Activated naive CD8-positive, alpha-beta T cell treated with anti-CD3 and anti-CD28 coated beads, Interleukin-2, amount 10 ng/mL, durations not matched to agents 7 days and 5 days (primary cell): ENCODE results near the gene CYLD. TPM values are rescaled to one million over a fixed set of nuclear protein-coding genes. Genes with fewer than 3 reads are reported as not detected.

ENCODE experiments used
- ATAC-seq: fragments of 150-1000 bp; cut with Tn5 transposase; one replicate; pipeline ENCODE4 v1.10.0; 2021; ENCODE audit warnings: low read depth, moderate library complexity
- POLR2A ChIA-PET: fragments of 350-600 bp; sonication (Branson Sonifier 250); formaldehyde crosslinking; loops from one replicate; lab custom pipeline; 2021; ENCODE audit warnings: antibody characterized with exemption; lab: Charles Lee
- DNase-seq: peaks from one replicate; pipeline ENCODE4 v3.0.0; 2021
- H3K27ac Mint-ChIP-seq: one replicate; pipeline ENCODE4 v1.8.0; 2022; ENCODE audit warnings: mild to moderate bottlenecking, mixed read lengths
- H3K27me3 Mint-ChIP-seq: one replicate; pipeline ENCODE4 v1.8.0; 2022; ENCODE audit warnings: mild to moderate bottlenecking, moderate library complexity, mixed read lengths
- H3K36me3 Mint-ChIP-seq: one replicate; pipeline ENCODE4 v1.8.0; 2021; ENCODE audit warnings: mild to moderate bottlenecking, mixed read lengths
- H3K4me1 Mint-ChIP-seq: one replicate; pipeline ENCODE4 v1.8.0; 2021; ENCODE audit warnings: mixed read lengths
- H3K4me3 Mint-ChIP-seq: one replicate; pipeline ENCODE4 v1.8.0; 2022; ENCODE audit warnings: mild to moderate bottlenecking, moderate library complexity, mixed read lengths
- H3K9me3 Mint-ChIP-seq: one replicate; pipeline ENCODE4 v1.8.0; 2021; ENCODE audit warnings: mixed read lengths
- total RNA-seq, 2 experiments: library from RNA; stranded (reverse); gene quantifications; one replicate each; pipeline ENCODE4 v1.2.3, GENCODE V29; 2021

Gene CYLD
- total RNA-seq, 2 experiments from 2014 or later = 166 to 172 TPM

DNA sequence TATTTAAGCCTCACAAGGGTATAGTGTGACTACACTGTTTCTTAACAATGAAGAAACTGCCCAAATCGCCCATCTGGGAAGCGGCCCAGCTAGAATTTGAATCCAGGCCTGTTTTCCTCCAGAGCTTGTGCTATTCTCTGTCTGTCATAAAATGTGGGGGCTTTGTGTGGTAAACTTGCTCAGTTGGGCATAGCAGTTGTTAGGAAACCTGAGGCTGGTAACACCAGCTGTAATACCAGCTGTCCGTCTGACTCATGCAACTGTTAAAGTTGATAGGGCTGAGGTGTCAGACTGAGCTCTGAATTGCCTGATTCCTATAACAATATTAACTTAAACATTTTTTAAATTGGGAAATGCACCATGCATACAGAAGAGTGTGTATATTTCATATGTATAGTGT, 39.2 kb upstream of the CYLD start:
- ATAC-seq = no peak
- Mint-ChIP-seq H3K4me3 (no peak overlapping the region), H3K9me3 (peaks cover 18% of the 10 kb centered on the region), H3K27ac (no peak overlapping the region), H3K27me3 (no peaks in the 10 kb centered on the region), H3K36me3 (peaks cover 31% of the 10 kb centered on the region), H3K4me1 (peaks cover 12% of the 10 kb centered on the region)
- no peak for DNase-seq
- POLR2A ChIA-PET = interaction anchor here (1.0 to 1.5 kb wide), 2 partner anchors 19 to 39 kb away, joined by 3 read pairs; partner anchors contain the start of gene CYLD

DNA sequence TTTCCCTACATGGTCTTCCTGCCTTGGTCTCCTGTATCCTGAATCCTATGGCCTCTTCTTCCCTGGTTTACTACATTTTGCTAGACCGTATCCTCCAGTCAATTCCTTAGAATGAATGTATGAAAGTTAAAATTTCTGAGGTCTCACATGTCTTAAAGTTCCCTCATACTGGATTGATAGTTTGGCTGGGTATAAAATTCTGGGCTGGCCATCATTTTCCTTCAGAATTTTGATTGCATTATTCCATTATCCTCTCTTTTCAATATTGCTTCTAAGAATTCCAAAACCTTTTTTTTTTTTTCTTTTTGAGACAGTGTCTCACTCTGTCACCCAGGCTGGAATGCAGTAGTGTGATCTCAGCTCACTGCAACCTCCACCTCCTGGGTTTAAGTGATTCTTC, 37.6 kb upstream of the CYLD start:
- DNase-seq = no peak
- POLR2A ChIA-PET = interaction anchor here (0.7 kb wide), 1 partner anchor 42 kb away, joined by 4 read pairs; no protein-coding TSS in a partner anchor
- Mint-ChIP-seq H3K36me3 (peaks cover 31% of the 10 kb centered on the region), H3K27ac (no peak overlapping the region), H3K27me3 (no peaks in the 10 kb centered on the region), H3K4me1 (peaks cover 6% of the 10 kb centered on the region), H3K4me3 (no peak overlapping the region), H3K9me3 (peaks cover 18% of the 10 kb centered on the region)
- no peak for ATAC-seq

DNA sequence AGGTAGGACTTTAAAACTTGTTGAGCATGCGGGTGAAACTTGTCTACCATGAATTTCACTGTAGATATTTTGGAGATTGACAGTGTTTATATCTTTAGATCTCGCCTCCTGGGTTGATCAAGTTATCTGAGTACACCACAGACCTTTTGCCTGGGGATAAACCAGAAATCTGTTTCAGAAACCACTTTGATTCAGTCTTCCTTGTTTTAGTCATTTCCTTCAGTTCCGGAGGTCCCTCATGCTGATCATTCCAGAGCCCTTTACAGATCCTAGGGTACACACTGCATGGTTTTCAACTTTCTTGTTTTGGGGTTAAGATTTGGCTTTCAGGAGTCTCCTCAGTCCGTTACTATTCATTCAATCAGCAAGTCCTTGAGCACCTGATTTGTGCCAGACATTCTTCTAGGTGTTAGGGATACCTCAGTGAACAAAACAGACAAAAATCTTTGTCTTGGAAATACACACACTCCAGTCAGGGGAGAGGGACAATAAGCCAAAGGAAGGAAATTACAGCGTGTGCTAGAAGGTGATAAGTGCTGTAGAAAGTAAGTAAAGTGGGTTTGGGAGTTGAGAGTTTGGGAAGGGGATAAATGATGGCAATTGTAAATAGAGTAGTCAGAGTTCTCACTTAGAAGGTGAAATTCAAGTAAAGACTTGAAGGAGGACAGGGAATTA, 36.3 kb upstream of the CYLD start:
- Mint-ChIP-seq H3K27ac (no peak overlapping the region), H3K4me3 (no peak overlapping the region), H3K4me1 (peaks cover 10% of the 10 kb centered on the region), H3K36me3 (peaks cover 31% of the 10 kb centered on the region), H3K9me3 (peaks cover 18% of the 10 kb centered on the region), H3K27me3 (no peaks in the 10 kb centered on the region)
- ATAC-seq = no peak
- POLR2A ChIA-PET = no interaction called here
- no peak for DNase-seq

DNA sequence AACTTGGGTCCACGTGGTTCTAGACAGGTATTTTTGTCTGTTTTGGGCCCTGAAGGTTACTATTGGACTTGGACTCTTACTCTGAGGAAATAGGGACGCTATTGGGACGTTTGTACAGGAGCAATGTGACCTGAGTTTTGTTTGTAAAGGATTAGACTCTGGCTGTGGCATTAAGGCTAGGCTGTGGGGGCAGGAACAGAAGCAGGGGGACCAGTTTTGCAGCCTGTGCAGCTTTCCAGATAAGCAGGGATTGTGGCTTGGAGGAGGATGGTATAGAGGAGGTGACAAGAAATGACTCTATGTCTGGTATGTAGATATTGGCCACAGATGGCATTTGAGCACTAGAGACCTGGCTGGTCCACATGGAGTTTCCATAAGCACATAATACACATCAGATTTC, 35.6 kb upstream of the CYLD start:
- peaks cover 10% of the 10 kb centered on the region for H3K4me1 Mint-ChIP-seq

DNA sequence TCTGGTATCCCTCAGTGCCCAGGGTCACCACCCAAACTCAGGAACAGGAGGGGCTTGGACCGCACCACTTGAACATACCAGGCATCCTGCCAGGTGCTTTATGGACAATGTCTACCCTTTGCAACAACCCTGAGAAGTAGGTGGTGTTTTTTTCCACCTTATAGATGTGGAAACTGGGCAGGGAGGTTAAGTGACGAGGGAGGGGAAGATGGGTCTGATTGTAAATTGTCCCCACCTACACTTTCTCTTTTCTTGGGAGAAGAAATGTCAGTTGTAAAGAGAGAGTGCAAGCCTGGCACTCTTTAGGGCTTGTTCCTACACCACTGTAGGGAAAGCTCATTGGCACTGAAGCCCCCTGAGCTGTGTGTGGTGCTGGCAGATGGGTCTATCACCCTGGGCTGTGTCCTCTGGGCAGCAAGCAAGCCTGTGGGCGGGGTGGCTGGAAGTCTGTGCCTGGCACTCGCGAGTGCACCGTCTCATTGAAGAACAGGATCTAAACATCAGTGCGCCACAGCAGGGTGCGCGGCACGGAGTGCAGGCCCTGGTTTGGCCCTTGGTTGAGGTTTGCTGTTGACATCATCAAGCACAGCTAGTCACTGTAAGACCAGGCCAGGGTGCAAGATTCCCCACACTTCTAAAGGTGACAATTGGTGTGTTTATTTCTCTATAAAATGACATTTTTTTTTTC, 33.4 kb upstream of the CYLD start:
- ATAC-seq = no peak
- Mint-ChIP-seq H3K4me1 (peaks cover 12% of the 10 kb centered on the region), H3K27me3 (no peaks in the 10 kb centered on the region), H3K4me3 (no peak overlapping the region), H3K36me3 (peaks cover 26% of the 10 kb centered on the region), H3K9me3 (peaks cover 16% of the 10 kb centered on the region), H3K27ac (no peak overlapping the region)
- no peak for DNase-seq
- POLR2A ChIA-PET = interaction anchor here (1.8 kb wide), 1 partner anchor 11 kb away, joined by 3 read pairs; no protein-coding TSS in a partner anchor

More for the DNA sequence above, 35.6 kb upstream of the CYLD start:
- Mint-ChIP-seq H3K27ac (no peak overlapping the region), H3K4me3 (no peak overlapping the region), H3K36me3 (peaks cover 28% of the 10 kb centered on the region), H3K9me3 (peaks cover 18% of the 10 kb centered on the region), H3K27me3 (no peaks in the 10 kb centered on the region)
- DNase-seq (no peak), ATAC-seq (no peak)
- POLR2A ChIA-PET = no interaction called here

DNA sequence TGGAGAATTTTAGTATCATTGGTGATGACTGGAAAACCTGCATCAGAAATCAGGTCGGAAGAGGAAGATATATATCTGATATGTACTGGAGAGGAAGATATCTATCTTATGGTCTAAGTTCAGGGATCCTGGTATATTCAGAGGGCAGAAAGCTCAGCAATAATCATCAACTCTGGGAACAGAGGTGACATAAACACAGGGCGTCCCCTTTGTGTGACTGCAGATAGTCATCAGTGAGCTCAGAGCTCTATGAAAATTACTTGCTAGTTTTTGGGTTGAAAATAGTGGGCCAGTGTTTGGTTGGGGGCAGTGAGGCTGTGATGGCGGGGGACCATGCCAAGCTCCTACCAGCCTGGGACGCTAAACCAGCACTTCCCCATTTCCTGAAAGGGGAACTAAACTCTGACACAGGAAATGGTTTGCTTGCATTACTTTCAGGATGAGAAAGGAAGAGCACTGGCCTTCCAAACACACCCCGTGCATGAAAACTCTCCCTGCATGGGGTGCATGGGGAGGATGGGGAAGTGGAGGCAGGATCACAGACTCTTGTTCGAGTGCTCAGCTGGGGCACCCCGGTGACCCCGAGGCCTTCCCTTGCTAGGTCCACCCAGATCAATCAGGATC, 32.7 kb upstream of the CYLD start:
- POLR2A ChIA-PET = interaction anchor here (1.8 kb wide), 1 partner anchor 11 kb away, joined by 3 read pairs; no protein-coding TSS in a partner anchor
- Mint-ChIP-seq H3K9me3 (peaks cover 10% of the 10 kb centered on the region), H3K27ac (peak overlapping the region; percentile 18), H3K27me3 (no peaks in the 10 kb centered on the region), H3K4me3 (no peak overlapping the region), H3K36me3 (peaks cover 21% of the 10 kb centered on the region), H3K4me1 (peaks cover 12% of the 10 kb centered on the region)
- ATAC-seq (no peak), DNase-seq (no peak)

DNA sequence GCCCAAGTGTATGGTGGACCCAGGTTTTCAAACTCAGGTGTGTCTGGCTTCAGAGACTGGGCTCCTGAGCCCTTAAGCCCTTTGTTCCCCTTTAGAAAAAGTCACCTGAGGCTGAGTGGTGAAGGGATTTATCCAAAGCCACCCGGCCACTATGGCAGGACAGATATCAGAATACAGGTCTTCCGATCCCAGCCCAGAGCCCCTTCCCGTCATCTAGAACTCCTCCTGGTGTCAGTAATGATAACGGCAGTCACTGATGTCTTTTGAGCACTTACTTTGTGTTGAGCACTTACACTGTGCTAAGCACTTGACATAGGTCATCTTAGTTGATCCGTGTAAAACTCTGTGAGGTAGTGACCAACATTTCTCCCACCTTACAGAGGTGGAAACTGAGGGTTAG, 31.9 kb upstream of the CYLD start:
- H3K4me3 Mint-ChIP-seq = no peak overlapping the region

DNA sequence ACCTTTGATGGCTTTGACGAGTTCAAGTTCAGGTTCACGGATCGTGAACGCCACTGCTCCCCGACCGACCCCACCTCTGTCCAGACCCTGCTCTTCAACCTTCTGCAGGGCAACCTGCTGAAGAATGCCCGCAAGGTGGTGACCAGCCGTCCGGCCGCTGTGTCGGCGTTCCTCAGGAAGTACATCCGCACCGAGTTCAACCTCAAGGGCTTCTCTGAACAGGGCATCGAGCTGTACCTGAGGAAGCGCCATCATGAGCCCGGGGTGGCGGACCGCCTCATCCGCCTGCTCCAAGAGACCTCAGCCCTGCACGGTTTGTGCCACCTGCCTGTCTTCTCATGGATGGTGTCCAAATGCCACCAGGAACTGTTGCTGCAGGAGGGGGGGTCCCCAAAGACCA, 30.8 kb upstream of the CYLD start:
- POLR2A ChIA-PET = no interaction called here
- peaks cover 6% of the 10 kb centered on the region for H3K36me3 Mint-ChIP-seq
- DNase-seq (no peak), ATAC-seq (no peak)
- no peak overlapping the region for H3K27ac Mint-ChIP-seq
- no peaks in the 10 kb centered on the region for H3K27me3 Mint-ChIP-seq
- no peak overlapping the region for H3K4me3 Mint-ChIP-seq
- H3K4me1 Mint-ChIP-seq = peaks cover 13% of the 10 kb centered on the region
- peaks cover 4% of the 10 kb centered on the region for H3K9me3 Mint-ChIP-seq

More for the DNA sequence above, 31.9 kb upstream of the CYLD start:
- DNase-seq (no peak), ATAC-seq (no peak)
- Mint-ChIP-seq H3K4me1 (peaks cover 13% of the 10 kb centered on the region), H3K9me3 (peaks cover 8% of the 10 kb centered on the region), H3K27ac (peak overlapping the region; percentile 23), H3K27me3 (no peaks in the 10 kb centered on the region), H3K36me3 (peaks cover 15% of the 10 kb centered on the region)
- POLR2A ChIA-PET = interaction anchor here (1.8 kb wide), 1 partner anchor 10 kb away, joined by 3 read pairs; no protein-coding TSS in a partner anchor

DNA sequence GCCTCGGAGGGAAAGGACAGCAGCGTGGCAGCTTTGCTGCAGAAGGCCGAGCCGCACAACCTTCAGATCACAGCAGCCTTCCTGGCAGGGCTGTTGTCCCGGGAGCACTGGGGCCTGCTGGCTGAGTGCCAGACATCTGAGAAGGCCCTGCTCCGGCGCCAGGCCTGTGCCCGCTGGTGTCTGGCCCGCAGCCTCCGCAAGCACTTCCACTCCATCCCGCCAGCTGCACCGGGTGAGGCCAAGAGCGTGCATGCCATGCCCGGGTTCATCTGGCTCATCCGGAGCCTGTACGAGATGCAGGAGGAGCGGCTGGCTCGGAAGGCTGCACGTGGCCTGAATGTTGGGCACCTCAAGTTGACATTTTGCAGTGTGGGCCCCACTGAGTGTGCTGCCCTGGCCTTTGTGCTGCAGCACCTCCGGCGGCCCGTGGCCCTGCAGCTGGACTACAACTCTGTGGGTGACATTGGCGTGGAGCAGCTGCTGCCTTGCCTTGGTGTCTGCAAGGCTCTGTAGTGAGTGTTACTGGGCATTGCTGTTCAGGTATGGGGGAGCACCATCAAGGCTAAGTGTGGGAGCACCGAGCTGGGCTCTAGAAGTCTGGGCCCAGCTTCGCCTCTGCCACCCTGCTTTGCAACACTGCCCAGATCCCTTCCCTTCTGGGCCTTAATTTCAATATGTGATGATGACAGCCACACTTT, 29.9 kb upstream of the CYLD start:
- peaks cover 1% of the 10 kb centered on the region for H3K9me3 Mint-ChIP-seq
- no peak for ATAC-seq
- POLR2A ChIA-PET = no interaction called here
- peaks cover 2% of the 10 kb centered on the region for H3K36me3 Mint-ChIP-seq
- DNase-seq = no peak
- no peaks in the 10 kb centered on the region for H3K27me3 Mint-ChIP-seq
- peaks cover 17% of the 10 kb centered on the region for H3K4me1 Mint-ChIP-seq
- no peak overlapping the region for H3K4me3 Mint-ChIP-seq
- peak overlapping the region; percentile 51 for H3K27ac Mint-ChIP-seq

DNA sequence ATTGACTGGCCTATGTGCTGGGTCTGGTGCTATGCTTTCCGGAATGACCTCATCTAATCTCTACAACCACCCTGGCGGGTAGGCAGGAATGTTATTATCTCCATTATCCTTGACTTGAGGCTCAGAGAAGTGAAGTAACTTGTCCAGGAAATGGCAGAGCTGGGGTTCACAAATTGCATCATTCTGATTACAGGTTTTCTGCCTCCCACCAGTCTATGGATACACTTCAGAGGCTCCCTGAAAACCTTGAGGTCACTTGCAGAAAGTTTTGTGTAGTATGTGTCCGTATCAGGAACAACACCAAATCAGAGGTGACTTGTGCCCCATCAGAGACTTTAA, 29.4 kb upstream of the CYLD start:
- DNase-seq = no peak
- no peak for ATAC-seq
- Mint-ChIP-seq H3K4me1 (peaks cover 22% of the 10 kb centered on the region), H3K36me3 (no peaks in the 10 kb centered on the region), H3K27me3 (no peaks in the 10 kb centered on the region), H3K9me3 (no peaks in the 10 kb centered on the region), H3K4me3 (no peak overlapping the region), H3K27ac (peak overlapping the region; percentile 51)
- POLR2A ChIA-PET = no interaction called here

DNA sequence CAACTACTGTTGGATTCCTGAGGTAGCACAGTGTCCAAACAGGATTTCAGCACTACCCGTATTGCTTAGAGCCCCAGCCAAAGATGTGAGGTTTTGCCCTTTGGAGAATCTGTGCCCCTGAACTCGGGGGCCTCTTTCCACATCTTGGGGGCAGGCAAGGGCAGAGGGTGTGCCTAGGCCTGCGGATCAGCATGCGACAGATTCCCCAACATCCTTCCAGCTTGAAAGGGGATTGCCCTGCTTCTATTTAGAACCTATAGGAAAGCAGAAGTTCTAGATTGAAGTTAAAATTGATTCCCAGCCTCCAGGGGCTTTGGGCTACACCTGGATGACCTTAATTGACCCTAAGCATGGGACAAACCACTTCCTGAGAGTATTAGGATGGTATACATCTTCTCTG, 28.9 kb upstream of the CYLD start:
- Mint-ChIP-seq H3K36me3 (no peaks in the 10 kb centered on the region), H3K27me3 (no peaks in the 10 kb centered on the region), H3K27ac (no peak overlapping the region), H3K9me3 (no peaks in the 10 kb centered on the region), H3K4me3 (no peak overlapping the region), H3K4me1 (peaks cover 22% of the 10 kb centered on the region)
- ATAC-seq = no peak
- no peak for DNase-seq
- POLR2A ChIA-PET = no interaction called here

DNA sequence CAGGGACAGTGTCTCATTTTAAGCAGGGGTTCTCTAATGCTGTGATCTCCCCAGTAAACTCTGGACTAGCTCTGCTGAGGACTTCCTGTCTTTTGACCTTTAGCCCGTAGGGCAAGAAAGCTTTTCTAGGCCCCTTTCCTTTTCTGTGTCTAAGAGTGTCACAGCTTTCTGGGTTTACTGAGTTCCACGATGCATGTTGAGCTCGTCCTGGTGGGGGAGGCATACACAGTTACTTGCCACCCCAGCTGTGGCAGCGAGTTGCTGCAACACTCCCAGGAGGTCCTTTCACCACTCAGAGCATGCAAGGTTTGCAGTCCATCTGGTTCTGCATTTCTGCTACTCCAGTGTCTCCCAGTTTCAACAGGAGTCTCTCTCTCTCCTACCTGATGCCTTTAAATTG, 24.8 kb upstream of the CYLD start:
- Mint-ChIP-seq H3K4me3 (no peak overlapping the region), H3K4me1 (peaks cover 29% of the 10 kb centered on the region), H3K36me3 (peaks cover 5% of the 10 kb centered on the region), H3K27ac (no peak overlapping the region), H3K9me3 (peaks cover 2% of the 10 kb centered on the region), H3K27me3 (no peaks in the 10 kb centered on the region)
- POLR2A ChIA-PET = interaction anchor here (0.8 kb wide), 1 partner anchor 25 kb away, joined by 3 read pairs; the partner anchor contains the start of gene CYLD
- ATAC-seq (no peak), DNase-seq (no peak)

DNA sequence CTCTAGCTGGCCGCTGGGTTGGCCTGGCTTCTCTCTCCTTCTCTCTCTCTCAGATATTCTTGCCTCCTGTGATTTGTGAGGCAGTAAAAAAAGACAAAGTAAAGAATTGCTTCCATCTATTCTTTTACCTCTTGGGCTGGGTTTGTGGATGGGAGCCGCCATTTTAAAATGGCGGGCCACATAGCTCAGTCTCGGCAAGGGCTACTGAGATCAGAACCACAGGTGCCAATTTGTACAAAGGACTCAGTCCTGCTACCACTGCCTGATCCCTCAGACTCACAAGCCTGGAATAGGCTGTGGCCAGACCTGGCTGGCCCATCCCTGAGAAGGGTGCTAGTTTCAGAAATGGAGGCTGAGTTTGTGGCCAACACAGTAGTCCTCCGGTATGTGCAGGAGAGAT, 24.4 kb upstream of the CYLD start:
- H3K4me1 Mint-ChIP-seq = peaks cover 30% of the 10 kb centered on the region
- no peak overlapping the region for H3K4me3 Mint-ChIP-seq
- peaks cover 2% of the 10 kb centered on the region for H3K9me3 Mint-ChIP-seq
- POLR2A ChIA-PET = interaction anchor here (0.8 kb wide), 1 partner anchor 24 kb away, joined by 3 read pairs; the partner anchor contains the start of gene CYLD
- ATAC-seq = no peak
- no peaks in the 10 kb centered on the region for H3K27me3 Mint-ChIP-seq
- H3K36me3 Mint-ChIP-seq = peaks cover 6% of the 10 kb centered on the region
- no peak for DNase-seq
- no peak overlapping the region for H3K27ac Mint-ChIP-seq
